Mesenchymal stem cell (in vitro differentiated cells and primary cell): ENCODE measurements around the gene CALCR.

Experiments
- DNase-seq: peaks from one replicate; pipeline ENCODE4 v3.0.0-alpha.2; 2013
- H2AFZ ChIP-seq: one replicate; pipeline ENCODE4 v1.6.1; 2013; ENCODE audit warnings: low read depth, mild to moderate bottlenecking, control low read depth, inconsistent platforms, low read length, moderate library complexity
- H2AK5ac ChIP-seq: 2 replicates; pipeline ENCODE4 v1.6.1; 2013; ENCODE audit warnings: low read length, moderate library complexity, mild to moderate bottlenecking, inconsistent platforms; ENCODE audit not compliant: severe bottlenecking
- H2BK120ac ChIP-seq: one replicate; pipeline ENCODE4 v1.6.1; 2013; ENCODE audit warnings: low read depth, mild to moderate bottlenecking, inconsistent platforms, low read length, moderate library complexity
- H2BK12ac ChIP-seq, 2 experiments: one replicate each; pipeline ENCODE4 v1.6.1; 2013; ENCODE audit warnings: inconsistent platforms in 2 of 2, low read length in 2 of 2, mild to moderate bottlenecking in 2 of 2, moderate library complexity in 2 of 2, control low read depth in 1 of 2
- H2BK15ac ChIP-seq: one replicate; pipeline ENCODE4 v1.6.1; 2013; ENCODE audit warnings: mild to moderate bottlenecking, low read depth, inconsistent platforms; ENCODE audit not compliant: poor library complexity, severe bottlenecking
- H2BK5ac ChIP-seq: 2 replicates; pipeline ENCODE4 v1.6.1; 2013; ENCODE audit warnings: low read depth, mild to moderate bottlenecking, low read length, control low read depth, inconsistent platforms; ENCODE audit not compliant: poor library complexity, severe bottlenecking
- H3K14ac ChIP-seq, 2 experiments: one replicate each; pipeline ENCODE4 v1.6.1; 2013; ENCODE audit warnings: inconsistent platforms in 2 of 2, low read length in 2 of 2, control low read depth in 1 of 2, mild to moderate bottlenecking in 1 of 2, moderate library complexity in 1 of 2
- H3K18ac ChIP-seq, 2 experiments: one replicate each; pipeline ENCODE4 v1.6.1; 2013; ENCODE audit warnings: inconsistent platforms in 2 of 2, low read length in 2 of 2, control low read depth in 1 of 2, low read depth in 1 of 2, mild to moderate bottlenecking in 1 of 2
- H3K23ac ChIP-seq, 2 experiments: one replicate each; pipeline ENCODE4 v1.6.1; 2013; ENCODE audit warnings: inconsistent platforms in 2 of 2, low read length in 2 of 2, mild to moderate bottlenecking in 2 of 2, moderate library complexity in 2 of 2, control low read depth in 1 of 2
- H3K27ac ChIP-seq: 2 replicates; pipeline ENCODE4 v1.5.1; 2013; ENCODE audit warnings: mild to moderate bottlenecking, moderate library complexity, low read length, control low read depth, inconsistent platforms; ENCODE audit not compliant: poor library complexity, severe bottlenecking
- H3K27me3 ChIP-seq, 2 experiments: 2 replicates each; pipeline versions ENCODE4 v1.6.1 to v1.7.0; 2013; ENCODE audit warnings: low read length in 2 of 2, mild to moderate bottlenecking in 2 of 2, moderate library complexity in 2 of 2, control low read depth in 1 of 2, inconsistent platforms in 1 of 2; ENCODE audit not compliant: control insufficient read depth in 1 of 2, insufficient read depth in 1 of 2
- H3K36me3 ChIP-seq, 2 experiments: 2 replicates each; pipeline versions ENCODE4 v1.6.1 to v1.7.0; 2013; ENCODE audit warnings: low read length in 2 of 2, control low read depth in 1 of 2, inconsistent platforms in 1 of 2, low read depth in 1 of 2, mild to moderate bottlenecking in 1 of 2; ENCODE audit not compliant: insufficient read depth in 2 of 2, control insufficient read depth in 1 of 2
- H3K4ac ChIP-seq, 2 experiments: one replicate each; pipeline ENCODE4 v1.6.1; 2013; ENCODE audit warnings: inconsistent platforms in 2 of 2, low read length in 2 of 2, mild to moderate bottlenecking in 2 of 2, moderate library complexity in 2 of 2, control low read depth in 1 of 2, low read depth in 1 of 2
- H3K4me1 ChIP-seq: 2 replicates; pipeline ENCODE4 v1.6.1; 2013; ENCODE audit warnings: low read depth, low read length, control low read depth; ENCODE audit not compliant: control insufficient read depth, insufficient read depth
- H3K4me2 ChIP-seq: 2 replicates; pipeline ENCODE4 v1.6.1; 2013; ENCODE audit warnings: low read length, mild to moderate bottlenecking, inconsistent platforms; ENCODE audit not compliant: poor library complexity, severe bottlenecking
- H3K4me3 ChIP-seq, 2 experiments: 2 replicates each; pipeline versions ENCODE4 v1.5.1 to v1.7.0; 2013; ENCODE audit warnings: low read length in 2 of 2, mild to moderate bottlenecking in 2 of 2, control low read depth in 1 of 2, low read depth in 1 of 2; ENCODE audit not compliant: insufficient read depth in 1 of 2
- H3K79me1 ChIP-seq: replicated peaks from 2 replicates; pipeline ENCODE4 v1.6.1; 2013; ENCODE audit warnings: mild to moderate bottlenecking, control low read depth, low read length, inconsistent platforms; ENCODE audit not compliant: poor library complexity, severe bottlenecking
- H3K9ac ChIP-seq: 2 replicates; pipeline ENCODE4 v1.7.0; 2013; ENCODE audit warnings: mild to moderate bottlenecking, low read length, moderate library complexity
- H3K9me3 ChIP-seq: 2 replicates; pipeline ENCODE4 v1.7.0; 2013; ENCODE audit warnings: mild to moderate bottlenecking, low read length; ENCODE audit not compliant: control insufficient read depth
- H4K8ac ChIP-seq: one replicate; pipeline ENCODE4 v1.6.1; 2013; ENCODE audit warnings: inconsistent platforms, mild to moderate bottlenecking, low read length, moderate library complexity
- H4K91ac ChIP-seq: one replicate; pipeline ENCODE4 v1.6.1; 2013; ENCODE audit warnings: mild to moderate bottlenecking, low read length, inconsistent platforms
- WGBS: methylation state at CpG from one replicate; pipeline ENCODE4 v1.1.7; 2013; ENCODE audit warnings: mixed read lengths; 5-methylcytosine and 5-hydroxymethylcytosine counted together

The CALCR gene

GRCh38 chr7:93435791-93436190 lies 138.7 kb downstream of the CALCR start:
- H3K14ac ChIP-seq = no peak overlapping the region
- no peak overlapping the region for H3K27ac ChIP-seq
- no peaks in the 10 kb centered on the region for H3K9me3 ChIP-seq
- H2AK5ac ChIP-seq = no peak overlapping the region
- no peak overlapping the region for H2BK120ac ChIP-seq
- H3K4me3 ChIP-seq = no peak overlapping the region
- H2BK12ac ChIP-seq = no peak overlapping the region
- no peaks in the 10 kb centered on the region for H3K4me1 ChIP-seq
- H2BK5ac ChIP-seq = no peak overlapping the region
- DNase-seq = no peak
- no peak overlapping the region for H3K4me2 ChIP-seq
- no peak overlapping the region for H3K4ac ChIP-seq
- no peaks in the 10 kb centered on the region for H3K36me3 ChIP-seq
- no peak overlapping the region for H4K8ac ChIP-seq
- peaks cover 0 to 3% of the 10 kb centered on the region in 2 experiments for H3K27me3 ChIP-seq
- H3K79me1 ChIP-seq = no peaks in the 10 kb centered on the region
- H3K18ac ChIP-seq = no peak overlapping the region
- no peak overlapping the region for H4K91ac ChIP-seq
- no peak overlapping the region for H3K9ac ChIP-seq
- no peak overlapping the region for H3K23ac ChIP-seq
- H2AFZ ChIP-seq = no peak overlapping the region
- no peak overlapping the region for H2BK15ac ChIP-seq
- WGBS = 96% methylated on average over 4 of the region's 6 CpGs

DNA sequence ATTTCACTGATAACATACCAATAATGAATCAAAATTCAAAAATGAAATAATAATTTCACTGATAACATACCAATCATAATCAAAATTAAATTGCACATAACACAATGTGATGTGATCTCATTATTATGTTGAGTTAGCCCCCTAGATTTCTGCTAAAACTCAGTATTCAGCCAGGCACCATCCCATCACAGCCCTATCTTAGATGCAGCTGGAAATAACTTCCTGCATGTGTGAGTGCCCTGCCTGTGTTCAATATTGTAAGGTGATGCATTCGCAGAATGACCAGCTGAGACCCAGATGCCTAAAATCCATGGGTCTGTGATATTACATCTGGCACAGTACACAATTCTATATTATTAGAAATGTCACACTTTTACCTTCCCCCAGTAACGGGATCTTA lies 142.4 kb downstream of the CALCR start:
- Histone ChIP-seq H2AFZ (no peak overlapping the region), H3K79me1 (no peaks in the 10 kb centered on the region), H2AK5ac (no peak overlapping the region), H2BK5ac (no peak overlapping the region), H2BK15ac (no peak overlapping the region), H3K14ac (no peak overlapping the region), H3K9me3 (no peaks in the 10 kb centered on the region), H2BK12ac (no peak overlapping the region), H3K27me3 (no peaks in the 10 kb centered on the region), H3K4me1 (no peaks in the 10 kb centered on the region), H3K18ac (no peak overlapping the region), H2BK120ac (no peak overlapping the region), H3K4me3 (no peak overlapping the region), H3K9ac (no peak overlapping the region), H3K27ac (no peak overlapping the region), H3K4me2 (no peak overlapping the region), H3K4ac (no peak overlapping the region), H4K91ac (no peak overlapping the region), H3K36me3 (no peaks in the 10 kb centered on the region), H3K23ac (no peak overlapping the region), H4K8ac (no peak overlapping the region)
- no peak for DNase-seq
- WGBS = 100% methylated on average over 1 of the region's 2 CpGs

DNA sequence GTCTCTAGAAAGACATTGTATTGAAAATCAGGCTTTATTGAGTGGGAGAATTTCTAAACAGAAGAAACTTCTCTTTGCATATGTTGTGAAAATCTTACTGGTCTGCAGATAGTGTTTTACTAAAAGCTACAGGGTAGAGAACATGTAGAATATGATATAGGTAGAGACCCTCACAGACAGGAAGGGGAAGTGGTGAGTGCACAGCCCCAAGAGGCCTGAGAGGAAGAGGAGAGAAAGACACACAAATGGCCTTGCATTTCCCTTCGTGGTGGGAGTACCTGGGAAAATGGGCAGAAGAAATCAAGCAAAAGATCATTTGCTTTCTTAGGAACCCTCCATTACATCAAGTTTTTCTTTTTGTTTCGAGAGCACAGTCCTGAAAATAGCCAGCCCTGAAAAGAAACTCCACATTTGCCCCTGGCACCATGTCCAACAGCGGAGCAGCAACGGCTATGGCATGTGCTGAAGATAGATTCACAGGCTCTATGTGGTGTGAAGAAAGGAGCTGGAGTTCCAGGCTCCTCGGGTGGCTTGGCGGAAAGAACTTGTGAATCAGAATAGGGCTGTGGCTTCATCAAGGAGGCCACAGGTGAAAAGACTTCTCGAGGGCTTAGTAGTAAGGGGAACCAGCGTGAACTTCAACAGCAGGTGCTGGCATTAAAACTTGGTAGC lies 143.5 kb downstream of the CALCR start:
- no peak overlapping the region for H2BK15ac ChIP-seq
- H3K14ac ChIP-seq = no peak overlapping the region
- no peak overlapping the region for H3K23ac ChIP-seq
- H3K18ac ChIP-seq = no peak overlapping the region
- no peak overlapping the region for H3K4me3 ChIP-seq
- H2BK120ac ChIP-seq = no peak overlapping the region
- H2BK12ac ChIP-seq = no peak overlapping the region
- H3K4me2 ChIP-seq = no peak overlapping the region
- H3K4ac ChIP-seq = no peak overlapping the region
- H3K4me1 ChIP-seq = no peaks in the 10 kb centered on the region
- H2AFZ ChIP-seq = no peak overlapping the region
- H4K91ac ChIP-seq = no peak overlapping the region
- H4K8ac ChIP-seq = no peak overlapping the region
- 89% methylated on average over 8 of the region's 8 CpGs for WGBS
- no peaks in the 10 kb centered on the region for H3K27me3 ChIP-seq
- H3K36me3 ChIP-seq = no peaks in the 10 kb centered on the region
- H3K27ac ChIP-seq = no peak overlapping the region
- no peaks in the 10 kb centered on the region for H3K9me3 ChIP-seq
- H2AK5ac ChIP-seq = no peak overlapping the region
- DNase-seq = no peak
- no peaks in the 10 kb centered on the region for H3K79me1 ChIP-seq
- no peak overlapping the region for H3K9ac ChIP-seq
- H2BK5ac ChIP-seq = no peak overlapping the region

DNA sequence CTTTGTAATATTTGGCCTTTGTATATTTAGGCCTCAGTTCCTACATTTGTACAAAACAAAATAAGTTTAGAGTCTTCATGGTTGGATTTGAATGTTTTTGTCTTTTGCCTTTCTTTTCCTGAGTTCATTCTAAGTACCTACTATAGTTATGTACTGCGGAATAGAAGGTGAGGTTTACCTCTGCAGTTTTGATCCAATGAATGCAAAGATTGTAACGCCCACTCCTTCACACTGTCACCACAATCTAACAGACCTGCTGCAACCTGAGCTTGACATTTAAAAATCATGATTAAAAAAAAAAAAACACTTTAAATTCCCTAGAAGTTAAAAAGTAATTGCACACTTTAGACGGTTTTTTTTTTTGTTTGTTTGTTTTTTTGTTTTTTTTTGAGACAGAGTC lies 145.0 kb downstream of the CALCR start:
- no peaks in the 10 kb centered on the region for H3K4me1 ChIP-seq
- no peak overlapping the region for H3K9ac ChIP-seq
- 75% methylated on average over 2 of the region's 3 CpGs for WGBS
- no peak overlapping the region for H2AFZ ChIP-seq
- no peak overlapping the region for H3K4me2 ChIP-seq
- no peak overlapping the region for H3K23ac ChIP-seq
- H4K91ac ChIP-seq = no peak overlapping the region
- H3K36me3 ChIP-seq = no peaks in the 10 kb centered on the region
- no peak overlapping the region for H3K4ac ChIP-seq
- H2BK15ac ChIP-seq = no peak overlapping the region
- H3K27me3 ChIP-seq = no peaks in the 10 kb centered on the region
- H3K79me1 ChIP-seq = no peaks in the 10 kb centered on the region
- H2AK5ac ChIP-seq = no peak overlapping the region
- H3K27ac ChIP-seq = no peak overlapping the region
- H3K18ac ChIP-seq = no peak overlapping the region
- H2BK5ac ChIP-seq = no peak overlapping the region
- H4K8ac ChIP-seq = no peak overlapping the region
- H2BK120ac ChIP-seq = no peak overlapping the region
- H2BK12ac ChIP-seq = no peak overlapping the region
- no peaks in the 10 kb centered on the region for H3K9me3 ChIP-seq
- no peak for DNase-seq
- no peak overlapping the region for H3K4me3 ChIP-seq
- H3K14ac ChIP-seq = no peak overlapping the region
